ENCODE measurements around the gene PIAS1.
"Not testable (repeated sequence)": the region's sequence is repeated elsewhere in the genome, so short reads cannot be mapped to it uniquely, and the experiment has no call there.

Gene PIAS1

GRCh38 chr15:68130851-68131250 is 76.7 kb downstream of the PIAS1 start:
- no peak for DNase-seq

GRCh38 chr15:68137096-68137495 is 83.0 kb downstream of the PIAS1 start:
- no peak for DNase-seq

GRCh38 chr15:68143129-68143528 is 89.0 kb downstream of the PIAS1 start:
- DNase-seq = no peak

GRCh38 chr15:68143785-68144184 is 89.7 kb downstream of the PIAS1 start:
- DNase-seq = no peak

- DNase-seq = no peak
Measured at GRCh38 chr15:68145706-68146105, 91.6 kb downstream of the PIAS1 start.

- no peak for DNase-seq
Measured at GRCh38 chr15:68148039-68148438, 93.9 kb downstream of the PIAS1 start.

- no peak for DNase-seq
Measured at GRCh38 chr15:68149059-68149458, 94.9 kb downstream of the PIAS1 start.

GRCh38 chr15:68150187-68150586 is 96.1 kb downstream of the PIAS1 start:
- DNase-seq = no peak

- DNase-seq = no peak
Measured at GRCh38 chr15:68151277-68151676, 97.2 kb downstream of the PIAS1 start.

GRCh38 chr15:68152342-68152741 is 98.2 kb downstream of the PIAS1 start:
- DNase-seq = no peak

- DNase-seq = peak; percentile 8
Measured at GRCh38 chr15:68154923-68155559, 100.9 kb downstream of the PIAS1 start.

GRCh38 chr15:68157074-68157473 is 103.0 kb downstream of the PIAS1 start:
- no peak for DNase-seq

GRCh38 chr15:68158046-68158628 is 104.0 kb downstream of the PIAS1 start:
- DNase-seq = no peak

- DNase-seq = no peak
Measured at GRCh38 chr15:68163191-68163590, 109.1 kb downstream of the PIAS1 start.

- DNase-seq = no peak
Measured at GRCh38 chr15:68166847-68167246, 112.7 kb downstream of the PIAS1 start.

- not testable (repeated sequence) for DNase-seq
Measured at GRCh38 chr15:68172037-68172436, 117.9 kb downstream of the PIAS1 start.

GRCh38 chr15:68173119-68173518 is 119.0 kb downstream of the PIAS1 start:
- no peak for DNase-seq

GRCh38 chr15:68175526-68175925 is 121.4 kb downstream of the PIAS1 start:
- no peak for DNase-seq

GRCh38 chr15:68176601-68177000 is 122.5 kb downstream of the PIAS1 start:
- no peak for DNase-seq

GRCh38 chr15:68177742-68178141 is 123.6 kb downstream of the PIAS1 start:
- no peak for DNase-seq

GRCh38 chr15:68183616-68184315 is 129.7 kb downstream of the PIAS1 start:
- DNase-seq = no peak

- no peak for DNase-seq
Measured at GRCh38 chr15:68184616-68185480, 130.7 kb downstream of the PIAS1 start.

GRCh38 chr15:68186671-68187397 is 132.7 kb downstream of the PIAS1 start:
- no peak for DNase-seq
